ENCODE measurements around the gene LEMD2.

DNA sequence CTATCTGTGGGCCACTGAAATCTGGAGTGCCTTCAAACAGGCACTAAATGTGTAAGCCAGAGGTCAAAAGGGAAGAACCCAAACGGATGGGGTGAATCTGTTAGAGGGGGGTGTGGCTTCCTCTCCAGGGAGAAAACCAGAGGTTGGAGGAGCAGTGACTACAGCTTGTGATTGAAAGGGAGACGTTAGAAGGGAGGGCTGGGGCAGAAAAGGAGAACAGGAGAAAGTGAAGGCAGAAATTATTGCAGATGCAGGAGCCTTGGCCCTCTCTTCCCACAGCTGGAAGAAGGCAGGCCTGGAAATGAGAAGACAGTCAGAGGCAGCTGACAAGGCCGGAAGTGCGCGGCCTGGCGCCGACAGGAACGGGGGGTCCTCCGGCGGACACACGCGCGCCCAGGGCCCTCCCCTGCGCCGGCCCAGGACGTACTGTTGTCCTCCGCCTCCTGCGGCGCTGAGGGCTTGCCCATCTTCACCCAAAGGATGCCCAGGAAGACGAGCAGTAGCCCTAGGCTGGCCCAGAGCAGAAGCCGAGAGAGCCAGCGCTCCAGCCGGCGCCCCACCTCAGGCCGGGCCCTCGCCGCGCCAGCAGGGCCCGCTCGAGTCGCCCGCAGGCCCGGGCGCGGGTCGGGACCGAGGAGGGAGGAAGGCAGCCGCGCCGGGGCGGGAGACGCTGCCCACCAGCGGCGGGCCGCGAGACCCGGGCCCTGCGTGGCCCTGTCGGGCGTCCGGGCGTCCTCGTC is 806 bp downstream of the LEMD2 start:
- peak; percentile 64 for TF ChIP-seq POLR2A (IDR thresholded peaks at IDR 0.05)
- TF ChIP-seq, protein P1, sequence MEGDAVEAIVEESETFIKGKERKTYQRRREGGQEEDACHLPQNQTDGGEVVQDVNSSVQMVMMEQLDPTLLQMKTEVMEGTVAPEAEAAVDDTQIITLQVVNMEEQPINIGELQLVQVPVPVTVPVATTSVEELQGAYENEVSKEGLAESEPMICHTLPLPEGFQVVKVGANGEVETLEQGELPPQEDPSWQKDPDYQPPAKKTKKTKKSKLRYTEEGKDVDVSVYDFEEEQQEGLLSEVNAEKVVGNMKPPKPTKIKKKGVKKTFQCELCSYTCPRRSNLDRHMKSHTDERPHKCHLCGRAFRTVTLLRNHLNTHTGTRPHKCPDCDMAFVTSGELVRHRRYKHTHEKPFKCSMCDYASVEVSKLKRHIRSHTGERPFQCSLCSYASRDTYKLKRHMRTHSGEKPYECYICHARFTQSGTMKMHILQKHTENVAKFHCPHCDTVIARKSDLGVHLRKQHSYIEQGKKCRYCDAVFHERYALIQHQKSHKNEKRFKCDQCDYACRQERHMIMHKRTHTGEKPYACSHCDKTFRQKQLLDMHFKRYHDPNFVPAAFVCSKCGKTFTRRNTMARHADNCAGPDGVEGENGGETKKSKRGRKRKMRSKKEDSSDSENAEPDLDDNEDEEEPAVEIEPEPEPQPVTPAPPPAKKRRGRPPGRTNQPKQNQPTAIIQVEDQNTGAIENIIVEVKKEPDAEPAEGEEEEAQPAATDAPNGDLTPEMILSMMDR (IDR thresholded peaks at IDR 0.05): no peak
